Left ventricle myocardium superior (tissue), 1 donor: ENCODE data around the gene SUPT3H. TPM values are rescaled to one million over a fixed set of nuclear protein-coding genes. Genes with fewer than 3 reads are reported as not detected.
"Not testable (repeated sequence)": the region's sequence is repeated elsewhere in the genome, so short reads cannot be mapped to it uniquely, and the experiment has no call there.

Source experiments
- ATAC-seq: fragments of 200-7000 bp; cut with Tn5 transposase; one replicate; pipeline ENCODE4 v1.9.1; 2020; ENCODE audit warnings: mild to moderate bottlenecking, moderate library complexity
- DNase-seq: peaks from one replicate; pipeline ENCODE4 v3.0.0-alpha.2; 2020
- intact Hi-C: fragments of 100-400 bp; cut with micrococcal nuclease; formaldehyde crosslinking; loops from one replicate; pipeline ENCODE4 v1.11.0; 2022
- total RNA-seq: library from RNA; stranded (reverse); fragmentation: NEBNext Ultra II Directional; extraction: Animal tissue kit (Norgen Biotek cat#: 25700); gene quantifications from one replicate; pipeline ENCODE4 v1.2.1, GENCODE V29; 2021
- donor health status: DM: no; HTN: yes; CAD: no; lungs with severe emphysema.

The SUPT3H gene
- total RNA-seq, 1 donor from 2014 or later: 2.8 TPM

- intact Hi-C loops: no loop called here
- ATAC-seq: no peak
- DNase-seq: no peak
Measured at GRCh38 chr6:45094831-45095230, 282.9 kb downstream of the SUPT3H start.

- intact Hi-C loops: no loop called here
- no peak for ATAC-seq
Measured at GRCh38 chr6:45092135-45092534, 285.6 kb downstream of the SUPT3H start.

DNA sequence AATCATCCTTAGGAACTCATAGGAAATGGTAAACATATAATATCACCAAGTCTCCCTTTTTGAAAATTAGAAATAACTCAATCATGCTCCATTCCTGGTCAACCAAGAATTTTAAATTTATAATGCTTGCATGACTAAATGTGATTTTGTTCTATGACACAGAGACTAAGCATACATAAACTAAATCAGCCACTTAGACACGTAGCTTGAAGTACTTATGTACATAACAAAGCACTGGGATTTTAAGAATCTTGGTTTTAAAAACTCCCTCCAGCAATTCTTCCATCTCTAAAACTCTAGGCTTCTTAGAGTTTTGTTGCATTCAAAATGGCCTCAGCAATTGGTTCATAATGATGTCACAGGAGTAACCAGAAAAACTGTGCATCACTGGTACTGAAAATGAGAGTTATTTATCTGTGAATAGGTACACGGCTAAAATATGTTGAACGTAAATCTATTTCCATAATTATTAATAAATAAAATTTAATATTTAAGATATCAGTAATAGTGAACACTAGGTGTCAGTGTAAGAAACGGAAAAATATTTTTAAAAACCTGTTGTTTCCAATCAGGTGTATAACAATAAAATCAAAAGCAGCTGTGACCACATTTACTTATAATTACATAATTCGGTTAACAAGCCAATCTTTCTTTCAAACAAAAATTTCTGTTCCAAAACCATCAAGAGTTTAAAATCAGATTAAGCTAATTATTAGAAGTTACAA, 291.2 kb downstream of the SUPT3H start:
- ATAC-seq (no peak), DNase-seq (no peak)
- intact Hi-C loops: no loop called here

More at GRCh38 chr6:45092135-45092534, 285.6 kb downstream of the SUPT3H start:
- no peak for DNase-seq

- no peak for ATAC-seq
- intact Hi-C loops: no loop called here
- DNase-seq: no peak
Measured at GRCh38 chr6:45084257-45084656, 293.5 kb downstream of the SUPT3H start.

DNA sequence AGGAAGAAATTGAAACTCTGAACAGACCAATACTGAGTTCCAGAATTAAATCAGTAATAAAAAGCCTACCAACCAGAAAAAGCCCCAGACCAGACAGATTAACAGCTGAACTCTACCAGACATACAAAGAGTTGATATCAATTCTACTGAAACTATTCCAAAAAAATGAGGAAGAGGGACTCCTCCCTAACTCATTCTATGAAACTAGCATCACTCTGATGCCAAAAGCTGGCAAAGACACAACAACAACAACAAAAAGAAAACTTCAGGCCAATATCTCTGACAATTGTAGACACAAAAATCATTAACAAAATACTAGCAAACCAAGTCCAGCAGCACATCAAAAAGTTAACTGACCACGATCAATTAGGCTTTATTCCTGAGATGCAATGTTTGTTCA, 295.6 kb downstream of the SUPT3H start:
- intact Hi-C loops: no loop called here
- no peak for ATAC-seq
- no peak for DNase-seq

- intact Hi-C loops: no loop called here
- ATAC-seq: no peak
Measured at GRCh38 chr6:45081634-45082033, 296.1 kb downstream of the SUPT3H start.

GRCh38 chr6:45078432-45078831, 299.3 kb downstream of the SUPT3H start:
- intact Hi-C loops: no loop called here
- no peak for DNase-seq
- no peak for ATAC-seq

More at GRCh38 chr6:45081634-45082033, 296.1 kb downstream of the SUPT3H start:
- no peak for DNase-seq

DNA sequence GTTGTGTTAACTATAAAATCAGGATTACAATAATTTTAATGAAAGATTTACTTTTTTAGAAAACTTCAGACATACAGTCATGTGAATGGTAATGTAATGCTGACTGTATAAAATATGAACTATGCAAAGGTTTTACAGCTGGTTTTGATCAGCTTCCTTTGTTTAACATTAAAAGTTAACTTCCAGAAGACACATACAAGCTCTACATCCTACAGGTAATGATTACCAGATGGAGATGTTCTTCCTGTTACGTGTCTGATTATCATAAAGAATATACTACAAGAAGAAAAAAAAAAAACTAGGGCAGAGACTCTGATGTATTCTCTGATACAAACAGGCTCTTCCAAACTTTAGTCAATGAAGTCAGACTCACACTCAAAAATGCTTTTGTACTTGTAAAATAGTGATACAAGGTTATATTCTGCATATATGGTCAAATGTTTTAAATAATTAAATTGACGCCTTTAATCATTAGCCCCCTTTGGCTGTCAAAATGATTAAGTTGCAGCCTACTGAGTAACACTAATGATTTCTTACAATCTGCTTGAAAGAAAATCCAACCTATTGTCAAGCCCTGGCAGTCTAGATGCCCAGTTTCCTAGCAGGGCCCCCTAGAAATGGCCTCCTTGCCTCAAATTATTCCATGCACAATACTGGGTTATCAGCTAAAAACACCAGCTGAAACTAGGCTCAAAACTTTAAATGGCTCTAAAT, 301.4 kb downstream of the SUPT3H start:
- no peak for DNase-seq
- intact Hi-C loops: no loop called here
- no peak for ATAC-seq

GRCh38 chr6:45075246-45075645, 302.5 kb downstream of the SUPT3H start:
- intact Hi-C loops: no loop called here
- DNase-seq (no peak), ATAC-seq (no peak)

DNA sequence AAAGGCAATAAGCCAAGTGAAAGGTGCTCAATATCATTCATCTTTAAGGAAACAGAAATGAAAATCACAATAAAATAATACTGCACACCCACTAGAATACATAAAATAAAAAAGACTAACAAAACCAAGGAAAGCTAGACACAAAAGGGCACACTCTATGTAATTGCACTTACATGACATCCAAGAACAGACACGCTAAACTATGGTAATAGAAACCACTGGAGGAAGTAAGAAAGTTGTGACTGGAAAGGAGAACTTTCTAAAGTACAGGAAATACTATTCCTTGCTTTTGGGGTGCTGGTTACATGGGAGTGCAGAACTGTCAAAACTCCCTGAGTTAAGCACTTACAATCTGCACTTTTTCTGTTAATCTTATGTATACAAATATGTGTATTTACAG, 303.3 kb downstream of the SUPT3H start:
- intact Hi-C loops: no loop called here
- DNase-seq (no peak), ATAC-seq (no peak)

GRCh38 chr6:45073771-45074170, 304.0 kb downstream of the SUPT3H start:
- intact Hi-C loops: no loop called here
- DNase-seq (no peak), ATAC-seq (no peak)

DNA sequence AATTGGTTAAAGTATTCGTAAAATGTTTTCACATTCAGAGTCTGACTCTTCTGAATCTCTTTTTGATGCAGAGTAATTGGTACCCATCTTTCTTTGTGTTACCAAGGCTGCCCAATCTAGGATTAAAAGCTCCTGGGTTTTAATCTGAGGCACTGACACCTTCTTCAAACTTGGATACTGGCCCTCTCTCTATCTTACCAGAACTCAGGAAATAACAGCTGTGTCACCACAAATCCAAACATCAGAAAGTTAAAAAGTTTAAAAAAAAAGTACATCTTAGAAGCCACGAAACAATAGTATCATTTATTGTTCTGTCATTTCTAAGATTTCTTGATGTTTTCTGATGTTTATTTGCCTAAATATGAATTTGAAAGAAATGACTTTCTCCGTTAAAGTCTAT, 305.1 kb downstream of the SUPT3H start:
- intact Hi-C loops: no loop called here
- DNase-seq (no peak), ATAC-seq (no peak)

DNA sequence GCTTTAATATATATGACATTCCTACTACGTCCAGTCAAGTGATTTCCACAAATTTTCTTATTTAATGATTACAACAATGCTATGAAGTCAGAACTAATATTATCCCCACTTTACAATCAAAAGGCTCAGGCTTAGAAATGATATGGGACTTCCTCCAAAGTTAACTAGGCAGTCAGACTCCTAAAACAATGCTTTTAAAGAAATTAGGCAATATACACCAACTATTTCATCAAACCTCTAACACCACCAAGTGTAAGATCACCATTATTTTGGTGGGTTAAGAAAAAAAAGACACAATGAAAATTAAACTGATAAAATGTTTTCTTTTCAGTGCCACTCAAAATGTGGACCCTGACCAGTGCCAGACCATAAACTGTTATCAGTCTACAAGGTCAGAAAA, 305.7 kb downstream of the SUPT3H start:
- ATAC-seq (no peak), DNase-seq (no peak)
- intact Hi-C loops: no loop called here

GRCh38 chr6:45069091-45069490, 308.6 kb downstream of the SUPT3H start:
- ATAC-seq (no peak), DNase-seq (no peak)
- intact Hi-C loops: no loop called here

DNA sequence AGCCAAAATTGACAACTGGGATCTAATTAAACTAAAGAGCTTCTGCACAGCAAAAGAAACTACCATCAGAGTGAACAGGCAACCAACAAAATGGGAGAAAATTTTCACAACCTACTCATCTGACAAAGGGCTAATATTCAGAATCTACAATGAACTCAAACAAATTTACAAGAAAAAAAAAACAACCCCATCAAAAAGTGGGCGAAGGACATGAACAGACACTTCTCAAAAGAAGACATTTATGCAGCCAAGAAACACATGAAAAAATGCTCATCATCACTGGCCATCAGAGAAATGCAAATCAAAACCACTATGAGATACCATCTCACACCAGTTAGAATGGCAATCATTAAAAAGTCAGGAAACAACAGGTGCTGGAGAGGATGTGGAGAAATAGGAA, 310.3 kb downstream of the SUPT3H start:
- intact Hi-C loops, ATAC-seq: not testable (repeated sequence)

DNA sequence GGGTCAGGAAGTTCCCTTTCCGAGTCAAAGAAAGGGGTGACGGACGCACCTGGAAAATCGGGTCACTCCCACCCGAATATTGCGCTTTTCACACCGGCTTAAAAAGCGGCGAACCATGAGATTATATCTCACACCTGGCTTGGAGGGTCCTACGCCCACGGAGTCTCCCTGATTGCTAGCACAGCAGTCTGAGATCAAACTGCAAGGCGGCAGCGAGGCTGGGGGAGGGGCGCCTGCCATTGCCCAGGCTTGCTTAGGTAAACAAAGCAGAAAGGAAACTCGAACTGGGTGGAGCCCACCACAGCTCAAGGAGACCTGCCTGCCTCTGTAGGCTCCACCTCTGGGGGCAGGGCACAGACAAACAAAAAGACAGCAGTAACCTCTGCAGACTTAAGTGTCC, 315.1 kb downstream of the SUPT3H start:
- intact Hi-C loops, ATAC-seq, DNase-seq: not testable (repeated sequence)

More for the DNA sequence above, 310.3 kb downstream of the SUPT3H start:
- DNase-seq: not testable (repeated sequence)

DNA sequence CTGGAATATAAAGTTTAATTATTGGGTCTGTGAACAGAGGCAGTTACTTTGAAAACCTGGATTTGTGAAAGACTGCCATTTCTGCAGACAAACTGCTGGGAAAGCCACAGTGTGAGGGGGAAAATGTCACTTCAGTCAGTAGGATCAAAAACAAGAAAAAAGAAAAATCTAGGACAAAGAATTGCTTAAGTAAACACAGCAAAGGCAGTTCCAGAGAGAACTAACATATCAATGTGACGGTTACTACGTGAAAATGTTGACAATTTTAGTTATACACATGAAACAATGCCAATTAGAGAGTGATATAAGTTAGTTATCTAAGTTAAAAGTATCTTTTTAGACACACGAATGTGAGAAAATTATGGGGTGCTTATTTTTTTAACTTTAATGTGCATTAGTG, 320.0 kb downstream of the SUPT3H start:
- no peak for ATAC-seq
- DNase-seq: no peak
- intact Hi-C loops: no loop called here

DNA sequence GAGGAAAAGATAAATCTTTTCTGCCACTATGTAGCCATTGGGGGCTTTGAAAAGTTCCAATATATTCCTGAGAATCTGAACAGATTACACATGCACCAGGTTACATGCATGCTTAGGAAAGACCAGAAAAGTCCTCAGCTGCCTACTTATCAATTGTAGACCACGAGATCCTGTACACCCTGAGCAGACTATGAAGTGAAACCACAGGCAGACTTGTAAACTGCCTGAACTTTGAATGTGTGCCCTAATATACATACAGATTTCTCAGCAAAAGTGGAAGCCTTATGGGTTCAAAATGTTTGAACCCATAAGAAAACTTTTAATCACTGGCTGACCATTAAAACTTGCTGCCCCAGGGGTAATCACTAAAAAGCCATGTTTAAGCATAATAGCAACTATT, 323.1 kb downstream of the SUPT3H start:
- ATAC-seq (no peak), DNase-seq (no peak)
- intact Hi-C loops: no loop called here

DNA sequence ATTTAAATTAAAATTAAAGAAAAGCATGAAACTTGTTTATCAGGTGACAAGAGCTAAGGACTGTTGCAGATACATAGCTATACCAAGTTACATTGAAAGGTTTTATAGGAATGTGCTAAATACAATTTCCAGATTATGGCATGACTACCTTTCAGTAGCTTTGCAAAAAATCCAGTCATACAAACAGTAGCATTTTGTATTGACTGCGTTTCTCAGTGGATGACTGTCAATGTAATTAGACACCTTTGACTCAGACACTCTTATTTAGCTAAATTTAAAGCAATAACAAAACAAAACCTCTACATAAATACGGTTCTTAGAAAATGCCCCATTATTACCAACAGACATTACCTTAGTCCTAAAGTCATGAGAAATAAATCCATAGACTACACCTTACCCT, 325.4 kb downstream of the SUPT3H start:
- ATAC-seq: no peak
- no peak for DNase-seq
- intact Hi-C loops: no loop called here

DNA sequence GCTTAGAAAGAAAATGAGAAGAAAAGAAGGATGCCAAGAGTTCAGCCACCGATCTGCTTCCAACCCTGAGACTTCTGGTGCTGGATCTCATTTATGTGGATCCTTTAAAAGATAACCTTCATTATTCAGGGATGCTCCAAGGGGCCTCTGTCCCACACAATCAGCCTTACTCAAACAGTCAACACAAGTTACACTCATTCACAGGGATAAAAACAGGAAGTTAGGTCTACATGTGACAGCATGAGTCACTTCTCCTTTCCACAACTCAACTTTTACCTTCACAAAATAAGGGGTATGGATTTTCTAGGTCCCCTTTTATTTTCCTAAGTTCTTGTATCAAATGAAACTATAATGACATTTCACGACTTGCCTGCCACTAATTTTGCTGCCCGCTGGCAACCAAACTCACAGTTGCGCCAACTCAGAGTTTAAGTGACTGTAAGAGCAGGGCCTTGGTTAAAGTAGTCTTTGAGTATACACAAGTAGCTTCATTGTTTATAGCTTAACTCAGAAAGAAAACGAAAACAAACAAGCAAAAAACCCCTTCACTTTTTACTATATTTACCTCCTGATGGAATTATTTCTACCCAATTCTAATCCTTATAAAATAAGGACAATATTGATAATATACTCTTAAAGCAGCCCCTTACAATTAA, 328.4 kb downstream of the SUPT3H start:
- no peak for DNase-seq
- no peak for ATAC-seq
- intact Hi-C loops: no loop called here
